ENCODE data around the gene PPP1R18.
"Not testable (repeated sequence)": the region's sequence is repeated elsewhere in the genome, so short reads cannot be mapped to it uniquely, and the experiment has no call there.

PPP1R18 gene, protein sequence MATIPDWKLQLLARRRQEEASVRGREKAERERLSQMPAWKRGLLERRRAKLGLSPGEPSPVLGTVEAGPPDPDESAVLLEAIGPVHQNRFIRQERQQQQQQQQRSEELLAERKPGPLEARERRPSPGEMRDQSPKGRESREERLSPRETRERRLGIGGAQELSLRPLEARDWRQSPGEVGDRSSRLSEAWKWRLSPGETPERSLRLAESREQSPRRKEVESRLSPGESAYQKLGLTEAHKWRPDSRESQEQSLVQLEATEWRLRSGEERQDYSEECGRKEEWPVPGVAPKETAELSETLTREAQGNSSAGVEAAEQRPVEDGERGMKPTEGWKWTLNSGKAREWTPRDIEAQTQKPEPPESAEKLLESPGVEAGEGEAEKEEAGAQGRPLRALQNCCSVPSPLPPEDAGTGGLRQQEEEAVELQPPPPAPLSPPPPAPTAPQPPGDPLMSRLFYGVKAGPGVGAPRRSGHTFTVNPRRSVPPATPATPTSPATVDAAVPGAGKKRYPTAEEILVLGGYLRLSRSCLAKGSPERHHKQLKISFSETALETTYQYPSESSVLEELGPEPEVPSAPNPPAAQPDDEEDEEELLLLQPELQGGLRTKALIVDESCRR

DNA sequence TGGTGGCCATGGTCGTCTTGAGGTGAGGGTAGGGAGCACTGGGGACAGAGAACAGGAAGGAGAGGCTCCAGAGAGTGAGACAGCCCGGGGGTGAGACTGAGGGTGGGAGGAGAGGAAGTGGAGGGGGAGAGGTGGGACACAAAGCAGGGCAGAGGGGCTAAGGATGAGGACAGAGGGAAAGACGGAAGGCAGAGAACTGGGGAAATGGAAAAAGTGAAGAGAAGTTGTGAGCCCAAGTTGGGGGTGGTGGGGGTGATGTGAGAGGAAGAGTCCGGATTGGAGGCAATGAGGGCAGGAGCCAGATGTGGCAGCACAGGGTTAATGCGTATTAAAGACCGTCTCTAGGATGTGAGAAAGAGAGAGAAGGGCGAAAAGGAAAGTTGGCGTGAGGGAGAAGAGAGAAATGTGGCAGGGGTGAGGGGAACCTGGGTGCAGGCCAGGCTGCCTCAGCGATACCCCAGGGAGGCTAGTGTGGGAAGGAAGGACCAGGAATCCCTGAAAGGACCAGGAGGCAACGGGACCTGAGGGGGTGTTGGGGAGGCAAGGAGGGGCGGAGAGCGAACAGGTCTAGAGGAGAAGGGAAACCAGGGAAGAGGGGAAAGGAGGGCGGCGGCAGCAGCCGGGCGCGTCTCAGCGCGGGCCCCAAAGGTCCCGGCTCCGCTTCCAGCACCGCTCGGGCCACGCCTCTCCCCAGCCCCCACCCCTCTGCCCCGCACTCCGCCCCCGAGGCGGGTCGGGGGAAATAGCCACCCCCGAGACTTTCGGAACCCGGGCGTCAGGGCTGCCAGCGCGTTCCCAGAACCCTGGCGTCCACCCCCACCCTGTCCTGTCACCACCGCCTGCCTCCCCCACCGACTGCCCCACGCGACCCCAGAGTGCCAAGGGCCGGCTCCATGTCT, at the start of gene PPP1R18:
Gene PPP1R18 (minus strand): TSS at position 637 of the 899 bp plus-strand sequence. CDS start 627 bp downstream, at position 10.
- peak; percentile 75 for DNase-seq (ENCODE audit: low spot score)

DNA sequence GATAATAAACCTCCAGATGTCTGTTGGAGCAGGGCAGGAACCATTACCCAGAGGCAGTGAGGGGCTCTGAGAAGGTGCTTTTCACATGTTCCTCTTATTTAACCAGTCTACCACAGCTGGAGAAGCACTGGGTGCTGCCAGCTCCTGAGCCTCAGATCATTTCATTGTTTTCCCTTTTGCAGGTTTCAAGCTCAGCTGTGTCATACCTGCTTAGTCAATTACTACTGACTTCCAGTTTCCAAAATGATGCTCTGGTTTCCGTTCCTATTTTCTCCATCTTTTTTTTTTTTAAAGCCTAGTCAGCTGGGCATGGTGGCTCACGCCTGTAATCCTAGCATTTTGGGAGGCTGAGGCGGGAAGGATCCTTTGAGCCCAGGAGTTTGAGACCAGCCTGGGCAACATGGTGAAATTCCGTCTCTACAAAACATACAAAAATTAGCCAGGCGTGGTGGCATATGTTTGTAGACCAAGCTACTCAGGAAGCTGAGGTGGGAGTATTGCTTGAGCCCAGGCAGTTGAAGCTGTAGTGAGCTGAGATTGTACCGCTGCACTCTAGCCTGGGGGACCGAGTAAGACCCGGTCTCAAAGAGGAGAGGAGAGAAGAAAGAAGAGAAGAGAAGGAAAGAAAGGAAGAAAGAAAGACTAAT, 49.3 kb upstream of the PPP1R18 start:
- DNase-seq (ENCODE audit: low spot score) = no peak

DNA sequence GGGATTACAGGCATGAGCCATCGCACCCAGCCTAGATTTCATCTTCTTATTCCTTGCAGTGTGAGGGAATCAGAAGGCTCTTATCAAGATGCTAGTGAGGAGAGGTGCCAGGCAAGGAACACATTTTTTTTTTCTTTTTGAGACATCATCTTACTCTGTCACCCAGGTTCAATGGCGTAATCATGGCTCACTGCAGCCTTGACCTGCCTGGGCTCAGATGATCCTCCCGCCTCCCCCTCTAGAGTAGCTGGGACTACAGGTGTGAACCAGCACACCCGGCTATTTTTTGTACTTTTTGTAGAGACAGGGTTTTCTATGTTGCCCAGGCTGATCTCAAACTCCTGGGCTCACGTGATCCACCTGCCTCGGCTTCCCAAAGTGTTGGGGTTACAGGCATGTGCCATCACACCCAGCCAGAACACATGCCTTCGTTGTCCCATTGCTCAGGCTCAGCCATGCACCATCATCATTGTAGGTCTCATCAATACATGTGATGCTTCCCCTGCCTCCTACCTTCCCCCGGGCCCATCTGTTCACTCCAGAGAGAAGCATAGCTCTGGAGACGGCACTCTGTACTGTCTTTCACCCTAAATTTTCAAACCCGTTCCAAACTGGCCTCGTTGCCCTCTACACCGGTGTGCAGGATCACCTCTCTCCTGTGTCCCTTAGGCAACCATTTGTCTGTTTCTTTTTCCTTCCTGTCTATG, 45.9 kb upstream of the PPP1R18 start:
- DNase-seq (ENCODE audit: low spot score) = no peak

DNA sequence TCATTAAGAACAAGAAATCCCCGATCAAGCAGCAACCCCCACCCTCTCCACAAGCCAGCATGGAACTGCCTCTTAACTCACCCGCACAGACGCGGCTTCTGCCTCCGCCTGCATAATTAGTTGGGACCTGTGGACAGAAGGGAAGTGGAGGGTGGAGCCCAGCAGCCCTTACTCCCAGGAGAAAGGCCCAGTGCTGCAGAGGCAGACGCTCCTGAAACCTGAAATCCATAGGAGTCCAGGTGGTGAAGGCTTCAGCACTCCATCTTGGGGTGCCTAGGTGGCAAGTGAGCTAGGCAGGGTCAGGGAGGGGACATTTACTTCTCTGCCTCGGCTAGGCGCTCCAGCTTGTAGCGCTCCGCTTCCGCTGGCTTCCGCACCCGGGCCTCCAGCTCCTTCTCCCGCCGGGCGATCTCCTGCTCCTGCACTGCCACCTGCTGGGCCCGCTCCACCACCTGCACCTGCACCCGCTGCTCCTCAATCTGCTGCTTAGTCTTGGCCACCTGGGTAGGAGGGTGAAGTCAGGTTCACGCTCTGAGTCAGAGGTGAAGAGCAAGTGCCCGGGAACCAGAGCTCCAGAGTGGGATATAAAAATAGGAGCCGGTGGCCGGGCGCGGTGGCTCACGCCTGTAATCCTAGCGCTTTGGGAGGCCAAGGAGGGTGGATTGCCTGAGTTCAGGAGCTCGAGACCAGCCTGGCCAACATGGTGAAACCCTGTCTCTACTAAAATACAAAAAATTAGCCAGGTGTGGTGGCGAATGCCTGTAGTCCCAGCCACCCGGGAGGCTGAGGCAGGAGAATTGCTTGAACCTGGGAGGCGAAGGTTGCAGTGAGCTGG, 44.4 kb upstream of the PPP1R18 start:
- peak; percentile 79 for DNase-seq (ENCODE audit: low spot score)

DNA sequence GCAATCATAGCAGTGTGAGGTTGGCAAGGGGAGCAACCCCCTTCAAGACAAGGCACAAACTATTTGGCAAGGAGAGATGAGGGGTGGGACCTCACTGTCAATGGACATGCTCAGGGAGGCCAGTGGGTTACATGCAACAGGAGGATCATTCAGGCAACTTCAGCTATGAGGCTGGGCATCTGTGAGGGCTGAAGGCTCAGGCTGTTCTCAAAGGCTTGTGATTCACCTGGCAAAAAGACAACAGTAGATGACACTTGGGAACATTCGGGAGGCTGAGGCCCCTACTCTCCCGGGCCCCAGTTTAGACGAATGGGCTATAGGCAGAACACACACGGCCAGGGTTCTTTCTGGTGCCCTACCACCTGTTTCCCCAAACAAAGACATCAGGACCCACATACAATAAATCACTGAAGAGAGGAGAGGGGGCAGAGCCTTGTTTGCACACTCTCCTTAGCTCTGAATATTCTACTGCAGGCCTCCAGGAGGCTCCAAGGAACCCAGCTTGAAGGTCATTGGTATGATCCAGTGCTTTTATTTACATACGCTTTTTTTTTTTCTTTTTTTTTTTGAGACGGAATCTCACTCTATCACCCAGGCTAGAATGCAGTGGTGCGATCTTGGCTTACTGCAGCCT, 41.6 kb upstream of the PPP1R18 start:
- DNase-seq (ENCODE audit: low spot score) = no peak

DNA sequence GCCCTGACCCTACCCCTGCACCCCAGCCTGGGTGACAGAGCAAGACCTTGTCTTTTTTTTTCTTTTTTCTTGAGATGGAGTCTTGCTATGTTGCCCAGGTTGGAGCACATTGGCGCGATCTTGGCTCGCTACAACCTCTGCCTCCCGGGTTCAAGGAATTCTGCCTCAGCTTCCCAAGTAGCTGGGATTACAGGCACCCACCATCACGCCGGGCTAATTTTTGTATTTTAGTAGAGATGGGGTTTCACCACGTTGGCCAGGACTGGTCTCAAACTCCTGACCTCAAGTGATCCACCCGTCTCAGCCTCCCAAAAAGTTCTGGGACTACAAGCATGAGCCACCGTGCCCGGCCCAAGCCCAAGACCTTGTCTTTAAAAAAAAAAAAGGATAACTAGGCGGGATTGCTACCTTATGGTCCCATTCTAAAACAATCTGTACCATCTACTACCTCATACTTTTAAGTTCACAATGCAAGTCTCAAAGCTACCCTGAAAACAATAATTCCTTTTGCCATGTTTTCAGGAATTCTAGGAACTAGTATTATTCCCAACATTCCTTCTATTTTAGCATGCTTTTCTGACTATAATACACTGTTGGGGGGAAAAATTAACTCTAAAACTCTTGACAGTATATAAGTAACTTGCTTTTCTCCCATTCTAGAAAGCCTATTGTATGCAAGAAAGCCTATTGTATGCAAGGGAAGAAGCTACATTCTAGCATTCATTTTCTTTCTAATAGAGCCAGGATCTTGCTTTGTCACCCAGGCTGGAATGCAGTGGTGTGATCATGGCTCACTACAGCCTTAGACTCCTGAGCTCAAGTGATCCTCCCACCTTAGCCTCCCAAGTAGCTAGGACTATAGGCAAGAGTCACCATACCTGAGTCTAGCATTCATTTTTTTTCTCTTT, 40.3 kb upstream of the PPP1R18 start:
- no peak for DNase-seq (ENCODE audit: low spot score)

DNA sequence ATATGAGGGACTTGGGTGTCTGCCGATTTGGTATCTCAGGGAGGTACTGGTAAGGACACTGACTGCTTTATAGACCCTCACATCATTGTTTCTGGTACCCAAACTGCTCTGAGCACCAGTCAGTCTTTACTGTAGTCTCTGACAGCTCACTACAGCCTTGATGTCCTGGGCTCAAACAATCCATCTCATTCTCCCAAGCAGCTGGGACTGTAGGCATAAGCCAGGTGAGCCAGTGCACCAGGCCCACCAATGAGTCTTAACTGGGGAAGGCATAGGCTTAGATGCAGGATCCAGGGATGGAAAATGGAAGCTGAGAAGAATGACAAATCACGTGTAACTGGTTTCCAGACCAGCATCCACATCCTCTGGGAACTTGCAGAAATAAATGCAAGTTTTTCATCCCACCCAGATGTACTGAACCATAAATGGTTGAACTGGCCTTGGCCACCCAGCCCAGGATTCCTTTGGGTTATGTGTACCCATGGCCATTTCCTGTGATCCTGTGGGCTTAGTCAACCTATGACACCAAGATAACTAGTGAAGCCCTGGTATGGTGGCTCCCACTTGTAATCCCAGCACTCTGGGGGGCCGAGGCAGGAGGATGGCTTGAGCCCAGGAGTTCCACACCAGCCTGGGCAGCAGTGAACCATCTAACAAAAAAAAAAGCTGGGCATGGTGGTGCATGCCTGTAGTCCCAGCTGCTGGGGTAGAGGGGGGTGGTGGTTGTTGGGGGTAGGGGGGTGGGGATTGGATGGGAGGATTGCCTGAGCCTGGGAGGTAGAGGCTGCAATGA, 39.5 kb upstream of the PPP1R18 start:
- DNase-seq (ENCODE audit: low spot score) = no peak

DNA sequence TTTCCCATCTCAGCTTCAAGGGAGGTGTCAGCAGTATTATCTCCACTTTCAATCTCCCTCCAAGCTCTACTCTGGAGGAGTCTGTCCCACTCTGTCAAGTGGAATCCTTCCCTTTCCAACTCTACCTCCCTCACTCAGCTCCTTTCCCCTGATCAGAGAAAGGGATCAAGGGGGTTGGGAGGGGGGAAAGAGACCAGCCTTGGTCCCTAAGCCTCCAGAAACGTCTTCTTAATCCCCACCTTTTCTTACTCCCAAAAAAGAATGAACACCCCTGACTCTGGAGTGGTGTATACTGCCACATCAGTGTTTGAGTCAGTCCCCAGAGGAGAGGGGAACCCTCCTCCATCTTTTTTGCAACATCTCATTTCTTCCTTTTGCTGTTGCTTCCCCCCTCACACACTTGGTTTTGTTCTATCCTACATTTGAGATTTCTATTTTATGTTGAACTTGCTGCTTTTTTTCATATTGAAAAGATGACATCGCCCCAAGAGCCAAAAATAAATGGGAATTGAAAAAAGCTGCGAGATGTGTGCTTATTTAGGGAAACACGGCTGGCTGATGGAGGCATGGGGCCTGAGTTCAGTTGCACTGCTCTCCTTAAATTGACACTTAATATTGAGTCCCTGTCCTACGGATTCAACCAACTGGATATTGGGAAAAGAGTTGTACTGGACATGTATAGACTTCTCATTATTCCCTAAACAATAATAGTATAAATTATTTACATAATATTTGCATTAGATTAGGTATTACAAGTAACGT, 38.6 kb upstream of the PPP1R18 start:
- DNase-seq (ENCODE audit: low spot score) = no peak

DNA sequence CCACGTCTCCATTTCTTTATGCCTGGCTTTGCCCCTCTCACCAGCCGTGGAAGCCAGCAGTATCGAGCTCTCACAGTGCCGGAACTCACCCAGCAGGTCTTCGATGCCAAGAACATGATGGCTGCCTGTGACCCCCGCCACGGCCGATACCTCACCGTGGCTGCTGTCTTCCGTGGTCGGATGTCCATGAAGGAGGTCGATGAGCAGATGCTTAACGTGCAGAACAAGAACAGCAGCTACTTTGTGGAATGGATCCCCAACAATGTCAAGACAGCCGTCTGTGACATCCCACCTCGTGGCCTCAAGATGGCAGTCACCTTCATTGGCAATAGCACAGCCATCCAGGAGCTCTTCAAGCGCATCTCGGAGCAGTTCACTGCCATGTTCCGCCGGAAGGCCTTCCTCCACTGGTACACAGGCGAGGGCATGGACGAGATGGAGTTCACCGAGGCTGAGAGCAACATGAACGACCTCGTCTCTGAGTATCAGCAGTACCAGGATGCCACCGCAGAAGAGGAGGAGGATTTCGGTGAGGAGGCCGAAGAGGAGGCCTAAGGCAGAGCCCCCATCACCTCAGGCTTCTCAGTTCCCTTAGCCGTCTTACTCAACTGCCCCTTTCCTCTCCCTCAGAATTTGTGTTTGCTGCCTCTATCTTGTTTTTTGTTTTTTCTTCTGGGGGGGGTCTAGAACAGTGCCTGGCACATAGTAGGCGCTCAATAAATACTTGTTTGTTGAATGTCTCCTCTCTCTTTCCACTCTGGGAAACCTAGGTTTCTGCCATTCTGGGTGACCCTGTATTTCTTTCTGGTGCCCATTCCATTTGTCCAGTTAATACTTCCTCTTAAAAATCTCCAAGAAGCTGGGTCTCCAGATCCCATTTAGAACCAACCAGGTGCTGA, 37.6 kb upstream of the PPP1R18 start:
- not testable (repeated sequence) for DNase-seq (ENCODE audit: low spot score)

DNA sequence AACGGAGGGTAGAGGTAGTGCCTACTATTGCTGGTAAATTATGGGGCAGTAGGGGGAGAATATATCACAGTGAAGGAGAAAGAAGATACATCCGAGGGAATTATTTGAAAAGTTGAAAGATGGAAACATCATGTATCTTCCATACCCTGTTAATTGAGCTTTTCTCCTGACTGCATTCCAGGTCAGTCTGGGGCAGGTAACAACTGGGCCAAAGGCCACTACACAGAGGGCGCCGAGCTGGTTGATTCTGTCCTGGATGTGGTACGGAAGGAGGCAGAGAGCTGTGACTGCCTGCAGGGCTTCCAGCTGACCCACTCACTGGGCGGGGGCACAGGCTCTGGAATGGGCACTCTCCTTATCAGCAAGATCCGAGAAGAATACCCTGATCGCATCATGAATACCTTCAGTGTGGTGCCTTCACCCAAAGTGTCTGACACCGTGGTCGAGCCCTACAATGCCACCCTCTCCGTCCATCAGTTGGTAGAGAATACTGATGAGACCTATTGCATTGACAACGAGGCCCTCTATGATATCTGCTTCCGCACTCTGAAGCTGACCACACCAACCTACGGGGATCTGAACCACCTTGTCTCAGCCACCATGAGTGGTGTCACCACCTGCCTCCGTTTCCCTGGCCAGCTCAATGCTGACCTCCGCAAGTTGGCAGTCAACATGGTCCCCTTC, 36.9 kb upstream of the PPP1R18 start:
- not testable (repeated sequence) for DNase-seq (ENCODE audit: low spot score)

DNA sequence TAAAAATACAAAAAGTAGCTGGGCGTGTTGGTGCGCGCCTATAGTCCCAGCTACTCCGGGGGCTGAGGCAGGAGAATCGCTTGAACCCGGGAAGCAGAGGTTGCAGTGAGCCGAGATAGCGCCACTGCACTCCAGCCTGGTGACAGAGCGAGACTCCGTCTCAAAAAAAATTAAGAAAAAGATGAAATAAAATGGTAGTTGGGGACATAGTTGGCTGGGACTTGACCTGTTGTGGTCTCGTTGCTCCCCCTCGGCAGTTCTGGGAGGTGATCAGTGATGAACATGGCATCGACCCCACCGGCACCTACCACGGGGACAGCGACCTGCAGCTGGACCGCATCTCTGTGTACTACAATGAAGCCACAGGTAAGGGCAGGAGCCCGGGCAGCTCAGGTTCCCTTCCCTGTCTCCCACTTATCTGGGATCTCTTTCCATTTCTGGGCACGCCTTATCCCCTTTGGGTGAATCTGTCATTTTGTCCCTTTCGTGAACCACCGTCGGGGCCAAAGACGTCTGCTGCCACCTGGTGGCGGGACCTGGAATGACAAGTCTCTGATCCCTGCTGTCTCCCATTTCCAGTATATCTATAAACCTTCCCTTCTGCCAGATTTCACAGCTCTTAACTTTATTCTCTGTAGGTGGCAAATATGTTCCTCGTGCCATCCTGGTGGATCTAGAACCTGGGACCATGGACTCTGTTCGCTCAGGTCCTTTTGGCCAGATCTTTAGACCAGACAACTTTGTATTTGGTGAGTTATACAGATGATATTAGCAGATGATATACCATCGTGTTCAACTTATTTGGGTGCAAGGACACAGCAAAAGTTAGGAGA, 36.1 kb upstream of the PPP1R18 start:
- peak; percentile 77 for DNase-seq (ENCODE audit: low spot score)

DNA sequence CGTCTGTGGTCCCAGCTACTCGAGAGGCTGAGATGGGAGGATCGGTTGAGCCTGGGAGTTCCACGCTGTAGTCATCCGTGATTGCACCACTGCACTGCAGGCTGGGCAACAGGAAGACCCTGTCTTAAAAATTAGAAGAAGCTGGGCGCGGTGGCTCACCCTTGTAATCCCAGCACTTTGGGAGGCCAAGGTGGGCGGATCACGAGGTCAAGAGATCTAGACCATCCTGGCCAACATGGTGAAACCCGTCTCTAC, 35.5 kb upstream of the PPP1R18 start:
- DNase-seq (ENCODE audit: low spot score) = not testable (repeated sequence)

DNA sequence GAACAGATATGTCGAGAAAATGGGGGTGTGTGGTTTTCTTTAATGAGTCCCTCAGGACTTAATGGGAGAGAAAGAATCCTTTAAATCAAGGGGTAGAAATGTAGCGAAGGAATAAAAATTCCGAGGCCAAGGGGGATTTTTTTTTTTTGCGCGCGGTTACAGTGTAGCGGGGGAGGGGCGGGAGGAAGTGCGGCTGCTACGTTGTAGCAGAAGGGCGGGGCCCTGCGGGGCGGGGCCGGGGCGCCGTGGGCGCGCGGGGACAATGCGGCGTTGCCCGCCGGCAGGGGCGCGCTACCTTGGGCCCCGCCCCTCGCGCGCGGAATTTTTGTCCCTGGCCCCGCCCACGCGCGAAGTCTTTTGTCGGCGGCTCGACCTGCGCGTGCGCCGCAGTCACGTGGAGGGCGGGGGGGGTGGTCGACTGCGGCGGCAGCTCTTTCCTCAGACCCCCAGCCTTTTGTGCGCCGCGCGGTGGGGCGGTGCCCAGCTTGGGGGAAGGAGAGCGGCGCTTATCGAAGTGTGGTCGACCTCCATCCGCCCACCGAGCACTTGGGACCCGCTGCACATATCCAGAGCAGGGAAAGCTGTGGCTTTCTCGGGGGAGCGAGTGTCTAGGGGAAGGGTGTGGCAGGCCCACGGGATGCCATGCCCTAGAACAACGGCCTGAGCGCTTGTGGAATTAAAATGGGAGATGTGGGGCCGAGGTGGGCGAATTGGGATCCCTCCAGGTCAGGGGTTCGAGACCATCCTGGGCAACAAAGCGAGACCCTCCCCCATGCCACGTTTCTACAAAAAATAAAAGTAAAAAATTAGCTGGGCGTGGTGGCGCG, 35.0 kb upstream of the PPP1R18 start:
- DNase-seq (ENCODE audit: low spot score) = peak; percentile 92

DNA sequence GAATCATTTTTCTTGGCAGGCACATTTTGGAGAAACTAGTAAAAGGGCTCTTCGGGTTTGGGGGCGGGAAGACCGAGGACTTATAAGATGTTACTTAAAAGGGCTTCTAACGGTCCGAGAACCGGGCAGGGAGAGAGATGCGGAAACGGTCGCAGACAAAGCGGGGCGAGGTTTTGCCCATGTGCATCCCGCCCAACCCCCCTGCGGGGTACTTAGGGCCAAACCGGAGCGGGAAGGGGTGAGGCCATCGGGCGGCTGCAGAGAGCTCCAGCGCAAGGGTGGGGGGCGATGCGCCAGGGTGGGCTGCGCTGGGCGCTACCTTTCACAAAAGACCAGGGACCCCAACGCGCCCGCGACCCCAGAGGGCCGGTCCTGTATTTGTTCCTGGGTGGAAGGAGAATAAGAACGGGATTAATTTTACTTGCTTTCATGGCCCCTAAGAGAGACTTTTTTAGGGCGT, 34.3 kb upstream of the PPP1R18 start:
- peak; percentile 64 for DNase-seq (ENCODE audit: low spot score)
